Neuron (in vitro differentiated cells): ENCODE measurements around the gene TBX18.

Source experiments
- H2AFZ ChIP-seq: one replicate; pipeline ENCODE4 v1.6.1; 2013; ENCODE audit warnings: low read depth, mild to moderate bottlenecking, inconsistent platforms, low read length, moderate library complexity
- H3K27me3 ChIP-seq: one replicate; pipeline ENCODE4 v1.6.1; 2013; ENCODE audit warnings: low read length; ENCODE audit not compliant: insufficient read depth
- H3K36me3 ChIP-seq: one replicate; pipeline ENCODE4 v1.6.1; 2013; ENCODE audit warnings: low read length; ENCODE audit not compliant: insufficient read depth
- H3K4me1 ChIP-seq: one replicate; pipeline ENCODE4 v1.6.1; 2013; ENCODE audit warnings: low read length; ENCODE audit not compliant: insufficient read depth
- H3K4me3 ChIP-seq: 2 replicates; pipeline ENCODE4 v1.5.1; 2013; ENCODE audit warnings: mild to moderate bottlenecking, low read length, moderate library complexity
- H3K9me3 ChIP-seq: one replicate; pipeline ENCODE4 v1.6.1; 2013; ENCODE audit warnings: low read length

TBX18 gene

GRCh38 chr6:84753173-84753572 lies 11.2 kb downstream of the TBX18 start:
- Histone ChIP-seq H3K4me1 (no peaks in the 10 kb centered on the region), H3K9me3 (no peaks in the 10 kb centered on the region), H2AFZ (no peak overlapping the region), H3K4me3 (no peak overlapping the region), H3K36me3 (no peaks in the 10 kb centered on the region), H3K27me3 (no peaks in the 10 kb centered on the region)

GRCh38 chr6:84752118-84752850 lies 12.1 kb downstream of the TBX18 start:
- no peaks in the 10 kb centered on the region for H3K4me1 ChIP-seq
- no peaks in the 10 kb centered on the region for H3K27me3 ChIP-seq
- H3K36me3 ChIP-seq: no peaks in the 10 kb centered on the region
- H2AFZ ChIP-seq: no peak overlapping the region
- no peak overlapping the region for H3K4me3 ChIP-seq
- H3K9me3 ChIP-seq: no peaks in the 10 kb centered on the region

GRCh38 chr6:84749181-84749580 lies 15.2 kb downstream of the TBX18 start:
- Histone ChIP-seq H2AFZ (no peak overlapping the region), H3K36me3 (no peaks in the 10 kb centered on the region), H3K4me1 (no peaks in the 10 kb centered on the region), H3K27me3 (no peaks in the 10 kb centered on the region), H3K4me3 (no peak overlapping the region), H3K9me3 (no peaks in the 10 kb centered on the region)

GRCh38 chr6:84748376-84748775 lies 16.0 kb downstream of the TBX18 start:
- Histone ChIP-seq H3K4me1 (no peaks in the 10 kb centered on the region), H3K27me3 (no peaks in the 10 kb centered on the region), H2AFZ (no peak overlapping the region), H3K36me3 (no peaks in the 10 kb centered on the region), H3K4me3 (no peak overlapping the region), H3K9me3 (no peaks in the 10 kb centered on the region)

- Histone ChIP-seq H3K4me3 (no peak overlapping the region), H3K9me3 (no peaks in the 10 kb centered on the region), H2AFZ (no peak overlapping the region), H3K36me3 (no peaks in the 10 kb centered on the region), H3K4me1 (no peaks in the 10 kb centered on the region), H3K27me3 (no peaks in the 10 kb centered on the region)
Measured at GRCh38 chr6:84743616-84744015, 20.8 kb downstream of the TBX18 start.

GRCh38 chr6:84740385-84740784 lies 24.0 kb downstream of the TBX18 start:
- Histone ChIP-seq H3K9me3 (no peaks in the 10 kb centered on the region), H2AFZ (no peak overlapping the region), H3K4me3 (no peak overlapping the region), H3K4me1 (no peaks in the 10 kb centered on the region), H3K36me3 (no peaks in the 10 kb centered on the region), H3K27me3 (no peaks in the 10 kb centered on the region)

- Histone ChIP-seq H3K4me3 (no peak overlapping the region), H3K4me1 (no peaks in the 10 kb centered on the region), H3K36me3 (no peaks in the 10 kb centered on the region), H2AFZ (no peak overlapping the region), H3K27me3 (no peaks in the 10 kb centered on the region), H3K9me3 (no peaks in the 10 kb centered on the region)
Measured at GRCh38 chr6:84739866-84740208, 24.6 kb downstream of the TBX18 start.

GRCh38 chr6:84738996-84739865 lies 25.2 kb downstream of the TBX18 start:
- no peaks in the 10 kb centered on the region for H3K4me1 ChIP-seq

GRCh38 chr6:84733889-84734288 lies 30.5 kb downstream of the TBX18 start:
- no peaks in the 10 kb centered on the region for H3K9me3 ChIP-seq
- H2AFZ ChIP-seq: no peak overlapping the region
- no peaks in the 10 kb centered on the region for H3K36me3 ChIP-seq
- no peak overlapping the region for H3K4me3 ChIP-seq
- H3K27me3 ChIP-seq: no peaks in the 10 kb centered on the region
- no peaks in the 10 kb centered on the region for H3K4me1 ChIP-seq

More at GRCh38 chr6:84738996-84739865, 25.2 kb downstream of the TBX18 start:
- Histone ChIP-seq H3K36me3 (no peaks in the 10 kb centered on the region), H2AFZ (no peak overlapping the region), H3K4me3 (no peak overlapping the region), H3K9me3 (no peaks in the 10 kb centered on the region), H3K27me3 (no peaks in the 10 kb centered on the region)

GRCh38 chr6:84731901-84732300 lies 32.5 kb downstream of the TBX18 start:
- Histone ChIP-seq H2AFZ (no peak overlapping the region), H3K36me3 (no peaks in the 10 kb centered on the region), H3K27me3 (no peaks in the 10 kb centered on the region), H3K4me3 (no peak overlapping the region), H3K9me3 (no peaks in the 10 kb centered on the region), H3K4me1 (no peaks in the 10 kb centered on the region)

- Histone ChIP-seq H2AFZ (no peak overlapping the region), H3K4me3 (no peak overlapping the region), H3K9me3 (no peaks in the 10 kb centered on the region), H3K27me3 (no peaks in the 10 kb centered on the region), H3K36me3 (no peaks in the 10 kb centered on the region), H3K4me1 (no peaks in the 10 kb centered on the region)
Measured at GRCh38 chr6:84731401-84731800, 33.0 kb downstream of the TBX18 start.

- no peaks in the 10 kb centered on the region for H3K4me1 ChIP-seq
- no peaks in the 10 kb centered on the region for H3K9me3 ChIP-seq
- no peak overlapping the region for H3K4me3 ChIP-seq
- H3K27me3 ChIP-seq: no peaks in the 10 kb centered on the region
- no peak overlapping the region for H2AFZ ChIP-seq
- no peaks in the 10 kb centered on the region for H3K36me3 ChIP-seq
Measured at GRCh38 chr6:84728602-84729001, 35.8 kb downstream of the TBX18 start.

GRCh38 chr6:84719152-84719551 lies 45.2 kb downstream of the TBX18 start:
- Histone ChIP-seq H3K27me3 (no peaks in the 10 kb centered on the region), H3K9me3 (no peaks in the 10 kb centered on the region), H3K36me3 (no peaks in the 10 kb centered on the region), H2AFZ (no peak overlapping the region), H3K4me3 (no peak overlapping the region), H3K4me1 (no peaks in the 10 kb centered on the region)
